H9 (cell line): Measurements from ENCODE around the gene LMOD3. TPM values are rescaled to one million over a fixed set of nuclear protein-coding genes. Genes with fewer than 3 reads are reported as not detected.

Source experiments
- DNase-seq: peaks from one replicate; pipeline ENCODE4 v3.0.0-alpha.2; 2017
- H2AFZ ChIP-seq: one replicate; pipeline ENCODE4 v1.6.1; 2013; ENCODE audit warnings: mild to moderate bottlenecking, low read length, control low read depth, moderate library complexity
- H2AK5ac ChIP-seq: 2 replicates; pipeline ENCODE4 v1.6.1; 2013; ENCODE audit warnings: low read length, control low read depth, mixed read lengths; ENCODE audit not compliant: insufficient read length
- H2BK120ac ChIP-seq: one replicate; pipeline ENCODE4 v1.6.1; 2013; ENCODE audit warnings: low read depth, mild to moderate bottlenecking, low read length, control low read depth, inconsistent platforms; ENCODE audit not compliant: poor library complexity, severe bottlenecking
- H2BK12ac ChIP-seq: 2 replicates; pipeline ENCODE4 v1.6.1; 2013; ENCODE audit warnings: low read length, control low read depth, mixed read lengths, low read depth; ENCODE audit not compliant: insufficient read length
- H2BK15ac ChIP-seq: 2 replicates; pipeline ENCODE4 v1.6.1; 2013; ENCODE audit warnings: low read depth, low read length, control low read depth
- H2BK20ac ChIP-seq: one replicate; pipeline ENCODE4 v1.6.1; 2013; ENCODE audit warnings: low read depth, mild to moderate bottlenecking, low read length, control low read depth, inconsistent platforms; ENCODE audit not compliant: poor library complexity, severe bottlenecking
- H2BK5ac ChIP-seq: 2 replicates; pipeline ENCODE4 v1.6.1; 2013; ENCODE audit warnings: low read length, control low read depth, mixed read lengths; ENCODE audit not compliant: insufficient read length
- H3K14ac ChIP-seq: 2 replicates; pipeline ENCODE4 v1.6.1; 2013; ENCODE audit warnings: low read length, control low read depth; ENCODE audit not compliant: insufficient read depth
- H3K18ac ChIP-seq: 2 replicates; pipeline ENCODE4 v1.6.1; 2013; ENCODE audit warnings: low read depth, mild to moderate bottlenecking, mixed read lengths, low read length, control low read depth; ENCODE audit not compliant: insufficient read length
- H3K23ac ChIP-seq: 2 replicates; pipeline ENCODE4 v1.6.1; 2013; ENCODE audit warnings: low read length, control low read depth, mixed read lengths, low read depth; ENCODE audit not compliant: insufficient read length
- H3K23me2 ChIP-seq: 2 replicates; pipeline ENCODE4 v1.6.1; 2013; ENCODE audit warnings: low read depth, mild to moderate bottlenecking, mixed read lengths, low read length, control low read depth; ENCODE audit not compliant: insufficient read length, poor library complexity, severe bottlenecking
- H3K27ac ChIP-seq: 2 replicates; pipeline ENCODE4 v1.5.1; 2013; ENCODE audit warnings: low read length, control low read depth, mixed read lengths, low read depth; ENCODE audit not compliant: insufficient read length
- H3K27me3 ChIP-seq: 2 replicates; pipeline ENCODE4 v1.6.1; 2013; ENCODE audit warnings: low read length, control low read depth, inconsistent platforms; ENCODE audit not compliant: insufficient read depth
- H3K4ac ChIP-seq: 2 replicates; pipeline ENCODE4 v1.6.1; 2013; ENCODE audit warnings: low read depth, mild to moderate bottlenecking, control low read depth, inconsistent platforms, low read length, moderate library complexity
- H3K4me1 ChIP-seq: 2 replicates; pipeline ENCODE4 v1.6.1; 2013; ENCODE audit warnings: low read length, control low read depth, inconsistent platforms; ENCODE audit not compliant: insufficient read depth
- H3K4me2 ChIP-seq: 2 replicates; pipeline ENCODE4 v1.6.1; 2013; ENCODE audit warnings: low read length, control low read depth, mixed read lengths; ENCODE audit not compliant: insufficient read length, insufficient read depth
- H3K56ac ChIP-seq: 2 replicates; pipeline ENCODE4 v1.6.1; 2013; ENCODE audit warnings: low read depth, mild to moderate bottlenecking, mixed read lengths, low read length, control low read depth; ENCODE audit not compliant: insufficient read length
- H3K79me1 ChIP-seq: 2 replicates; pipeline ENCODE4 v1.6.1; 2013; ENCODE audit warnings: low read depth, mild to moderate bottlenecking, moderate library complexity, low read length, control low read depth, inconsistent platforms; ENCODE audit not compliant: insufficient read depth, poor library complexity, severe bottlenecking
- H3K79me2 ChIP-seq: 2 replicates; pipeline ENCODE4 v1.6.1; 2013; ENCODE audit warnings: low read length, control low read depth, inconsistent platforms; ENCODE audit not compliant: insufficient read depth
- H3K9ac ChIP-seq: 2 replicates; pipeline ENCODE4 v1.6.1; 2013; ENCODE audit warnings: low read length, control low read depth, mixed read lengths; ENCODE audit not compliant: insufficient read length; ENCODE audit errors: extremely low read depth
- H3K9me3 ChIP-seq: one replicate; pipeline ENCODE4 v1.6.1; 2013; ENCODE audit warnings: low read depth, low read length, inconsistent platforms; ENCODE audit not compliant: control insufficient read depth
- H3T11ph ChIP-seq: one replicate; pipeline ENCODE4 v1.6.1; 2013; ENCODE audit warnings: mild to moderate bottlenecking, low read length, control low read depth, inconsistent platforms
- H4K20me1 ChIP-seq: one replicate; pipeline ENCODE4 v1.6.1; 2013; ENCODE audit not compliant: control insufficient read depth, insufficient read length, insufficient read depth
- H4K5ac ChIP-seq: 2 replicates; pipeline ENCODE4 v1.6.1; 2013; ENCODE audit warnings: low read depth, mild to moderate bottlenecking, mixed read lengths, low read length, control low read depth; ENCODE audit not compliant: insufficient read length
- H4K8ac ChIP-seq: replicated peaks from 2 replicates; pipeline ENCODE4 v1.6.1; 2013; ENCODE audit warnings: low read length, control low read depth, mixed read lengths, low read depth; ENCODE audit not compliant: insufficient read length
- H4K91ac ChIP-seq: 2 replicates; pipeline ENCODE4 v1.6.1; 2013; ENCODE audit warnings: low read depth, mild to moderate bottlenecking, moderate library complexity, mixed read lengths, low read length, control low read depth; ENCODE audit not compliant: insufficient read length
- H3K27ac Mint-ChIP-seq, 3 experiments: 2 replicates in 2 of 3; 3 replicates in 1 of 3; pipeline ENCODE4 v1.8.0; 2020 to 2021; ENCODE audit warnings: mixed read lengths in 3 of 3, mild to moderate bottlenecking in 1 of 3, moderate library complexity in 1 of 3
- H3K27me3 Mint-ChIP-seq: 2 replicates; pipeline ENCODE4 v1.8.0; 2021; ENCODE audit warnings: low read depth, mild to moderate bottlenecking, moderate library complexity, mixed read lengths
- H3K36me3 Mint-ChIP-seq, 3 experiments: 2 replicates in 2 of 3; 3 replicates in 1 of 3; pipeline ENCODE4 v1.8.0; 2020 to 2021; ENCODE audit warnings: low read depth in 3 of 3, mixed read lengths in 3 of 3; ENCODE audit not compliant: insufficient read depth in 1 of 3
- H3K4me1 Mint-ChIP-seq, 2 experiments: 2 replicates each; pipeline ENCODE4 v1.8.0; 2020; ENCODE audit warnings: mixed read lengths in 2 of 2
- H3K4me3 Mint-ChIP-seq, 2 experiments: 2 replicates in 1 of 2; 3 replicates in 1 of 2; pipeline ENCODE4 v1.8.0; 2020 to 2021; ENCODE audit warnings: mild to moderate bottlenecking in 2 of 2, mixed read lengths in 2 of 2, moderate library complexity in 1 of 2
- H3K9me3 Mint-ChIP-seq, 2 experiments: 2 replicates in 1 of 2; 3 replicates in 1 of 2; pipeline ENCODE4 v1.8.0; 2020; ENCODE audit warnings: mild to moderate bottlenecking in 2 of 2, mixed read lengths in 2 of 2, moderate library complexity in 1 of 2
- CTCF ChIP-seq: fragments of 200-600 bp; sonication (generic); conservative IDR thresholded peaks from 3 replicates; pipeline ENCODE4 v1.8.0; 2021; ENCODE audit warnings: antibody characterized with exemption, mild to moderate bottlenecking
- WGBS: extraction: QIAGEN DNeasy Blood & Tissue Kit; methylation state at CpG from one replicate; pipeline ENCODE4 v1.1.7; 2013; ENCODE audit warnings: missing lambda C conversion rate, low lambda C conversion rate, mixed read lengths; ENCODE audit not compliant: insufficient read length; ENCODE audit errors: extremely low coverage; 5-methylcytosine and 5-hydroxymethylcytosine counted together
- total RNA-seq: library from RNA; stranded (reverse); gene quantifications from 2 replicates; pipeline ENCODE4 v1.2.1, GENCODE V29; 2021

The LMOD3 gene
- total RNA-seq, 1 experiment from 2014 or later: not detected

DNA sequence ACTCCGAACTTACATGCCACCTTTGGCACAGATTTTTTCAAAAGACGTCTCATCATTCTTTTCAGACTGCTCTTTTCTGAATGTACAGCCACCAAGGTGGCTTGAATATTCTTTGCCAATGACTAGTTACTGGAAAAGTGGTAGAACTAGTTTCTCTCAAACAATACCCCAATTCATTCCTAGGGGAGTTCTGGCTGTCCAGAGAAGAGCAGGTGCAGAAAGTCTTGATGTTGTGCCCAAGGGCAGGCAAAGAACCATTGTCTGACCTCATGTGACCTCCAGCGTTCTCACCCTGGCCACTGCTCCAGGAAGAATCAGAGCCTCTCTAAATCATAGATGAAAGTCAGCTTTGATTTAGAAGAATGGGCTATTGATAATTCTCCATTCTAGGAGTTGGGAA lies 5.5 kb downstream of the LMOD3 start:
- Histone ChIP-seq H3K4ac (no peak overlapping the region), H4K8ac (no peak overlapping the region), H3K79me2 (no peaks in the 10 kb centered on the region), H4K5ac (no peak overlapping the region), H3K79me1 (no peaks in the 10 kb centered on the region), H4K20me1 (no peaks in the 10 kb centered on the region), H3K18ac (no peak overlapping the region), H3K4me1 (no peaks in the 10 kb centered on the region; the same call in 1 of the 2 replicates), H2AFZ (no peak overlapping the region), H2BK5ac (no peak overlapping the region), H2BK120ac (no peak overlapping the region), H3T11ph (no peak overlapping the region), H2BK15ac (no peak overlapping the region), H3K23ac (no peak overlapping the region), H2BK12ac (no peak overlapping the region), H3K9me3 (no peaks in the 10 kb centered on the region), H3K9ac (no peak overlapping the region), H3K23me2 (no peaks in the 10 kb centered on the region), H2BK20ac (no peak overlapping the region), H2AK5ac (no peak overlapping the region), H4K91ac (no peak overlapping the region), H3K27ac (no peak overlapping the region), H3K4me2 (no peak overlapping the region), H3K14ac (no peak overlapping the region), H3K27me3 (no peaks in the 10 kb centered on the region), H3K56ac (no peak overlapping the region)
- no peak for TF ChIP-seq CTCF
- WGBS: no CpG with 5 or more reads among the region's 3 CpGs
- Mint-ChIP-seq H3K9me3 (no peaks in the 10 kb centered on the region), H3K36me3 (no peaks in the 10 kb centered on the region), H3K4me3 (no peak overlapping the region), H3K27me3 (no peaks in the 10 kb centered on the region), H3K27ac (no peak overlapping the region), H3K4me1 (peaks cover 0 to 6% of the 10 kb centered on the region in 2 experiments; a peak in 2 of 4 replicates)
- DNase-seq: no peak
